GM19372 (cell line): ENCODE data around the gene AQP12B.
"Not testable (repeated sequence)": the region's sequence is repeated elsewhere in the genome, so short reads cannot be mapped to it uniquely, and the experiment has no call there.

ENCODE experiments used
- ATAC-seq: cut with Tn5 transposase; IDR thresholded peaks from one replicate; pipeline ENCODE4 v1.9.1; 2021; ENCODE audit warnings: mild to moderate bottlenecking, low read depth, moderate library complexity; ENCODE audit not compliant: unreplicated experiment

The AQP12B gene

DNA sequence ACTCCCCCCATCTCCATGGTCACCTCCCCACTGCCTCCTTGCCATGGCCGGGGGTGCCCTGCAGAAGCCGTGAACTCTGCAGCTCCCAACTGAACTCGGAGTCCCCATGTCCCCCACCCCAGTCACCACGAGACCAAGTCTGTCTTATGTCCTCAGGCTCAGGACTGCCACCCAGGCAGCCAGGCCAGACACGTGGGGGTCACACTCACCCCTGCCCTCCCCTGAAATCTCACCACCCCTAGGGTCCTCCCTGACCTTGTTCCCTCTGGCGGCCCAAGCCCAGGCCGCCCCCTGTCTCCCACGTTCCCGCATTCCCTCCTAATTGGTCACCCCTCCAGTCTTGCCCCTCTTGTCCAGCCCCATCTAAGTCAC is 19.9 kb upstream of the AQP12B start:
- ATAC-seq = no peak

DNA sequence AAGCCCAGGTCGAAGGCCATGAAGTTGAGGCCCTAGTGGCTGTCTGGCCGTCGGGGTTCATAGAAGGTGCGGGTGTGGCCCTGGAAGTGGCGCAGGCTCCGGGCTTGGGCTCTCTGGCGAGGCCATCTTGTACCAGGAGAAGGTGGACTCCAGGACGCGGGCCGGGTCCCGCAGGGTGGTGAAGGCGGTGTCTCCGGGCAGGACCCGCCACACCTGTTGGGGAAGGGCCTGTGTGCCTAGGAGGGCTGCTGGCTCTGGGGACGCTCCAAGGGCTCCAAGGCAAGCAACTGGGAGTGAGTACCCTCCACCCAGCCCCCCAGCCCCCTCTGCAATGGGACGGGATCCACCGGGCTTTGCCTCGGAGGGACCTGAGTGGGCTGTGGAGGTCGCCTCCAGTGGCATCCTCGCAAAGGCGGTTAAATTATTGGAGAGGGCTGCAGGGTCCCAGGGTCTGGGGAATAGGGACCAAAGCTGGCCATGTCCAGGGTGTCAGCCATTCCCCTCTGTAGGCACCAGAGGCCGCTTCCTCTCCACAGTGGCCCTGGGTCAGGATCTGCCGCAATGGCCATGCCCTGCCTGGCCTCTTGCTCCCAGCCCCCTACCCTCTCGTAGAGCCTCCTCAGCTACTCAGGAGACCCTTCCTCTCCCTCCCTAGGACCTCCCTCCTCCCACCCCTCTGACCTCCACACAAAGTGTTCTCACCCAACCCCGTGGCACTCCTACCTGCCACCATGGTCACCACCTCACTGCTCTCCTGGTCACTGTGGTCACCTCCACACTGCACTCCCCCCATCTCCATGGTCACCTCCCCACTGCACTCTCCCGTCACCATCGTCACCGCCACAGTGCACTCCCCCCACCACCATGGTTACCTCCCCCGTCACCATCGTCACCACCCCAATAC is 19.3 kb upstream of the AQP12B start:
- ATAC-seq = no peak

DNA sequence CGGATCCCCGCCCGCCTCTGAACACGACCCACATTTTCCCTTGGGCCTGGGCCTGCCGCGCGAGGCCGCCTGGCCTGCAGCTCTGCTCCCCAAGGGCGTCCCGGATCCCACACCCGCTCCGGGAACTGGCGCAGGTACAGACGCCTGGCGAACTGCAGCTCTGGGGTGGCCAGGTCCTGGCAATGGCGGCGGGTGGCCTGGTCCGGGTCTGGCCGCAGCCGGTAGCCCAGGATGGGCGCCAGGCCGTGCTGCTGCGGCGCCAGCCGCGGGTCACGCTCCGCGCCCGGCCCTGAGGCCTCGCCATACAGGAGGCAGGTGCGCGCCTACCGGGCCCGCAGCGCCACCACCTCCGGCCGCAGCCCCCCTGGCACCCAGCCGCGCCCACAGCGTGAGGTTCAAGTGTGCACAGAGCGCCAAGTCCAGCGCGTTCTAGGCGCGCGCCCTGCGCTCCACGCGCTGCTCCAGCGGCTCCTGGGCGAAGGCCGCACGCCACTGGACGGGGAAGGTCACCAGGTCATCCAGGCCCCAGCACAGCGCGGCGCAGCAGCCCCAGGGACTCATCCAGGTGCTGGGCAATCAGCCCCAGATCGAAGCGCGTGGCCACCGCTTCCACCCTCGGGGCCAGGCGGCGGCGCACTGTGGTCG is 18.5 kb upstream of the AQP12B start:
- no peak for ATAC-seq

DNA sequence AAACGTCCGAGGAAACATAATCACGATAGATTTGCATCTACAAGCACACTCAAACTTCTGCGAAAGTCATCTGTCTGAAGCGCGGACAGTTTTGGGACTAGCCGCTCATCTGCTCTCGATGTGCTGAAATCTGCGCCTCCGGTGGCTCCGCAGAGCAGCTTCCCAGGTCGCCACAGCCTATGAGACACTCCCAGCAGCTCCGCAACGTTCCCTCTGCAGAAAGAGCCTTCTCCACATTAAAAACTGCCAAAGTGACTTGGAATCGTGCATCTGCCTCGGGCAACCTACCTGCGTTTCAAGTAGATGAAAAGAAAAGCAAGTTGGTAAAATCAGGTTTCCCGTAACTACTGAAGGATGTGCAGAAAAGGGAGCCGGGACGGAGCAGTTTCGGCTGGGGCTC is 17.9 kb upstream of the AQP12B start:
- not testable (repeated sequence) for ATAC-seq

DNA sequence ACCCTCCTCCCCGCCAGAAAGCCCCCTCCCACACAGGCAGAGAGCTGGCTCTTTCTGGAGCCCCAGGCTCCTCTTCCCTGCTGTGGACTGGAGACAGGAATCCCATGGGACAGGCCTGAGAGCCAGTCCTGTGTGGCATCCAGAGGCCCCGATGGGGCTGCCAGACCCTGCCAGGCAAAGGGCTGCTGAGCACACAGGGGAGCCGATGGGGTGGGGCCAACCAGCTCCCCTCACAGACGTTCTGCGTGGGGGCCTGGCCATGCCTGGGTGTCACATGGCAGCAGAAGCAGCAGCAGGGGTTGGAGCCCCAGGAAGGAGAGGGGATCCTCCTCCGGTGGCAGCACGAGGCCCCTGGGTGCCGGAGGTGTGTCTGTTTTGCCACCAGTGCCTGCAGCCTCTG is 17.1 kb upstream of the AQP12B start:
- ATAC-seq = not testable (repeated sequence)

DNA sequence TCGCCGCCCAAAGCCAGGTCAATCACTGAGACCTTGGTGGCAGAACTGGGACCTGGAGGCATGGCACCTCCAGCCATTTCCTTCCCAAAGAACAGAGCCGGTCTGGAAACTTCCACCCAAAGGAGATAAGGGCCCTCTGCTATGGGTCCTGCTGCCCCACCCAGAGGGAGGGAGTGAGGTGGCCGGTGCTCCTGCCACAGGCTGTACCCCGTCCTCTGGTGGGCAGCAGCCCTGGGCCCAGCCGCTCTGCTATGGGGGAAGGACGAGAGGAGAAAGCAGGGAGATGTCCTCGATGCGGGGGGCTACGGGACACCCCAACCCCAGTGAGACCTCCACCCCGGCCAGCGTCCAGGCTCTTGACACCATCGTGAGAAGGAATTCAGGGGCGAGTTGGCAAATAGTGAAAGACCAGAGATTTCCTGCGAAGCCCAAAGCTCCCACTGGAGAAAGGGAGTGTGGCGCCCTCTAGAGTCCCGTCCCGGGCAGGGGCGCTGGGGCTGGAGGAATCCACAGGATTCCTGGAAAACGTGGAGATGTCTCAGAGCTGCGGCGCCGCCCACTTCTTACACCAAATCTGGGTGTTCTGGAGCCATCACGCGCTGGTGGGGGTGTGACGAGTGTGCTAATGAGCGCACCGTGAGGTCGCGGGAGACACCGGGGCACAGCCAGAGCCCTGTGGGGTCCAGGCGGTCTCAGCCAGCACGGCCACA is 16.3 kb upstream of the AQP12B start:
- ATAC-seq = not testable (repeated sequence)

DNA sequence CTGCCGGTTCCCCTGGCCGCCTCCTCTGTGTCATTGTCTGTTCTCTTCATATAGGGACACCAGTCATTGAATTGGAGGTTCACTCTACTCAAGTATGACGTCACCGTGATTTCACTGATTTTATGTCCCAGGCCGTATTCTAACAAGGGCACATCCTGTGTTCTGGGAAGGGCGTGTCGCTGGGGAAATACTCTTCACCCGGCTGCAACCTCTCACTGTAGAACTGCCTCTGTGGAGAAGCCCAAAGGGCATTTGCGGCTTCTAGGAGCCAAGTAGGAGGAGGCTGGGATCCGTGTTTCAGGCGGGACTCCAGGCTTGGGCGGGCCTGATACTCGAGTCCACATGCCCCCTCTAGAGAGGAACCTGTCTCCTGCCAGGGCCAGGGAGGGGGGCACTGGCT is 13.8 kb upstream of the AQP12B start:
- ATAC-seq = not testable (repeated sequence)

DNA sequence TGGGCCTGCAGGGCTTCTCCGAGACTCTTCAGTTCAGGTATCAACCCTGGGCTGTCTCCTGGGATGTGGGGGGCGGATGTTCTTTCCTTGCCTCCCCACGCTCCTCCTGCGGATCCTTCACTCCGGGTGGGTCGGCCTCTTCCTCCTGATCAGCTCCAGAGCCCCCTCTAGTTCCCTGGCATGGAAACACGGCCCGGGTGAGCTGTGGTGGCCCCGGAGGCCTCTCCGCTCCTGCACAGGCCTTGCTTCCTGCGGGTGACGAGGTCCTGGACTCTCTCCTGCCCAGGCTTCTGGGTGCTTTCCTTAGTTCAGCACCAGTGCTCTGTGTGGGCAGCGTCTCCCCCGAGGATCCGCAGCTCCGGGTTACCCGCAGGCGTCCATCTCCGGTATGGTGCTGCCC is 12.9 kb upstream of the AQP12B start:
- ATAC-seq = not testable (repeated sequence)

DNA sequence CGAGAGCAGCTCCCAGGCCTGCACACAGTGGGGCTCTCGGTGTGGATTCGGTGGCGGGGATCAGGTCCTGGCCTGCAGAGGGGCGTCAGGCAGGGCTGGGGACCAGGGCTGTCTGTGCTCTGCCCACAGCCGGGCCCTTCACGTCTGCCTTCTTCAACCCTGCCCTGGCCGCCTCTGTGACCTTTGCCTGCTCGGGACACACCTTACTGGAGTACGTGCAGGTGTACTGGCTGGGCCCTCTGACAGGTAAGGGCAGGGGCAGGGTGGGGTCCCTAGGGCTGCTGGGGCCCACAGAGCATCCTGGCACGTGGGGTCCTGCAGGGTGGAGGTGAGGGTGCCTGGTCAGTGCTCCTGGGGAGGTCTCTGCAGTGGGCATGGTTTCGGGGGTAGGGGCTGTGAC is 11.6 kb upstream of the AQP12B start:
- ATAC-seq = not testable (repeated sequence)

DNA sequence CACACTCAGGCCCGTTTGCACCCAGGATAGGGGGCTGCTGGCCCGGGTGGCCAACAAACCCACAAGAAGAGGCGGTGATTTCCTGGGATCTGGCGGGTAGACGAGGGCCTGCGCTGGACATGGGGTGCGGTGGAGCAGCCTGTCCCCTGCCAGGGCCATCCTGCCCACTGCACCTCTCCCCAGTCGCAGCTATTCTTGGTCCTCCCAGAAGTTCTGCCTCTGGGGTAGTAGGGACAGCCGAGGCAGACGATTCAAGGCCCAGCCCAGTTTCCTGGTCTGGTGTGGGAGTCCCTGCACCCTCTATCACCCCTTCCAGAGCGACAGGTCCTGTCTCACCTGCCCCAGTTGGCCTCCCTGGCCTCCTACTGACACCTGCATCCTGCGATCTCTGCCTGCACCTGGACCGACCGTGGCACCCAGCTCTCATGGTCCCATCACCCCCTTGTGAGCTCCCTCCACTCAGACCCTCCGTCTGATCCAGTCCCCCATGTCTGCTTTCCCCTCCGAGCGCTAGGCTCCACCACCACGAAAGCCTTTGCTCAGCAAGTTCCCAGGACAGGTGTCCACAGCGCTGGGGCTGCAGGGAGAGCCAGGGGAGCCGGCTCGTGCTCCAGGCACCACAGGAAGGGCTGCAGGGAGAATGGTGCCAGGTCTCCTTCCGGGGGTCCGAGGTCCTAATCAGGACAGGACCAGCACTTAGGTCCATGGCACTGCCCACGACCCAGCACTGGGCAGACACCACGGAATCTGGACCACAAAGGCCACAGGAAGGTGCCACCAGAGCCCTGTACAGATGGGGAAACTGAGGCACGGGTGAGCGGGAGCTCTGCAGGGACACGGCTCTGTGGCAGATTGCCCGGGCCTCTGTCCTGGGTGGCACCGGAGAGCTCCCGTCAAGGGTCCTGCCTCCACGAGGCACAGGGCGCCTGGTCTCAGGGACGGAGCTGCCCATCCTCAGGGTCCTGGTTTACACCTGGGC is 10.2 kb upstream of the AQP12B start:
- ATAC-seq = not testable (repeated sequence)

DNA sequence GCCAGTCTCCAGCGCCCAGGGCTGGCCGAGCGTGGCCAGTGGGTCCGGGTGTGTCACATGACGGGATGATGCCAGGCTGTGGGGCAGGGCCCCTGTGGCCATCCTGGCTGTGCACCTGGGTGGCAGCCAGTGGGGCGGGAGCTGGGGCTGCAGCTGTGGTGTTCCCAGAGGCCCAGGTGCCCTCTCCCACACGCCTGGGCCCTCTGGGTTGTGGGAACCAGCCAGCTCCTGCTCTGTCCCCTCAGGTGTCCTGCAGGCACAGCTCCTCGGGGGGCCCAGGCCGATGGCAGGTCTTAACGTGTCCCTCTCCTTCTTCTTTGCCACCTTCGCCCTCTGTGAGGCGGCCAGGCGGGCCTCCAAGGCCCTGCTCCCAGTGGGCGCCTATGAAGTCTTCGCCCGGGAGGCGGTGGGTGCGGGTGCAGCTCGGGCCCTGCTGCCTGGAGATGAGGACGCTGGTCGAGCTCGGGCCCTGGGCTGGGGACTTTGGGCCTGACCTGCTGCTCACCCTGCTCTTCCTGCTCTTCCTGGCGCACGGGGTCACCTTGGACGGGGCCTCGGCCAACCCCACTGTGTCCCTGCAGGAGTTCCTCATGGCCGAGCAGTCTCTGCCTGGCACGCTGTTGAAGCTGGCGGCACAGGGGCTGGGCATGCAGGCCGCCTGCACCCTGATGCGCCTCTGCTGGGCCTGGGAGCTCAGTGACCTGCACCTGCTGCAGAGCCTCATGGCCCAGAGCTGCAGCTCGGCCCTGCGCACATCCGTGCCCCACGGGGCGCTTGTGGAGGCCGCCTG is 9.1 kb upstream of the AQP12B start, which contains the start of gene AQP12A:
AQP12A (plus strand) TSS at position 236 of the 790 bp plus-strand sequence; CDS start at position 284, 48 bp downstream.
- not testable (repeated sequence) for ATAC-seq

DNA sequence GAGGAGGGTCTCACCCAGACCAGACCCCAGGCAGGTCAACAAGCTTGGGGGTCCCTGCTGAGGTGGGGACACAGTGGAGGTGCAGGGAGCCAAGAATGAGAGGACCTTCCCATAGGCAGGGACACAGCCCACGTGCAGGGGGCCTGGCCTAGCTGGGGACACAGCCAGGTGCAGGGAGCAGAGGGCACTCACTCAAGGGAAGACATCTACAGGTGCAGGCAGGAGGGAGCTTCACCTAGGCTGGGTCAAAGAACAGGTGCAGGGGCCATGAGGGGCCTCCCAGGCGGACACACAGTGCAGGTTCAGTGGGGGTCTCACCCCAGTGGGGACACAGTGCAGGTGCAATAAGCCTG is 8.4 kb upstream of the AQP12B start:
- ATAC-seq = not testable (repeated sequence)

DNA sequence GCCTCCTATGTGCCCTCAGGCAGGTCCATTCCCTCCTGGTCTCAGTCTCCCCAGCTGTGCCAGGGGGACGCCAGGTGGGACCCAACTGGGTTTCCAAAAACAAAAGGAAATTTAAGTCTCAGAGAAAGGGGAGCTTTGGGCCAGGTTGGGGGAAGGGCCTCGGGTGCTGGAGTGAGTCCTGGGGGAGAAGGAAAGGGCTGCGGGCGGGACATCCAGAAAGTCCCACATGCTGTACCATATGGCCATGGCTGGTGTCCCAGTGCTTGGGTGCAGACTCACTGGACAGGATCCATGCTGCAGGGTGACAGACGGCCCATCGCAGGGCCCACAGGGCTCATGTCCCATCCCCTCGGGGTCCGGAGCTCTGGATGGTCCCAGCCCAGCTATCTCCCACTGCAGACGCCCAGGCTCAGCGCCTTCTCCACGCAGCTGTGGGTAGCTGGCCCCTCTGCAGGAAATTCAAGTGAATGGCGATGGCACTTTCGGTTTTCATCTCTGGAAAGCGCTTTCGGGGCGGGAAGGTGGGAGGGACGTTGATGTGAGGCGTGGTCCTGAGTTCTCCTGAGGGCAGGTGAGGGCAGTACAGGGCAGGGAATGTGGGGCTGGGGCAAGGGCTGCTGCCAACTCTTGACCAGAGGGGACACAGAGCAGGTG is 7.9 kb upstream of the AQP12B start:
- not testable (repeated sequence) for ATAC-seq

DNA sequence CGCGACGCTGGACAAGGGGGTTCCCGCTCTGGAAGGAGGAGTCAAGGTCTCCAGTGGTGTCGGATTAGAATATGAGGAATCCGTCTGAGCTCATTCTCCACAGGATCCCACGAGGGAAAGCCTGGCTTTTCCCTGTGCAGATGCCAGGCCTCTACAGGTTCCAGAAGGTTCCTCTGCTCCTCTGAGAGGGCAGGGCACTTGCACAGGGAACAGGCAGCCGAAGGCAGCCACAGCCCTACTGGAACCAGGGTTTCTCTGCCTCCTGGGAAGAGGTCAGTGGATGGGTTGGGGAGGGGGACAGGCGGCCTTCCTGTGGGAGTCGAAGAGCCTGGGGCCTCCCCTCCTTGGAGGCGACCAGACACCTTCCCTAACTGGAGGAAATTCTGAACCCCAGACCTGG is 7.3 kb upstream of the AQP12B start:
- ATAC-seq = no peak

DNA sequence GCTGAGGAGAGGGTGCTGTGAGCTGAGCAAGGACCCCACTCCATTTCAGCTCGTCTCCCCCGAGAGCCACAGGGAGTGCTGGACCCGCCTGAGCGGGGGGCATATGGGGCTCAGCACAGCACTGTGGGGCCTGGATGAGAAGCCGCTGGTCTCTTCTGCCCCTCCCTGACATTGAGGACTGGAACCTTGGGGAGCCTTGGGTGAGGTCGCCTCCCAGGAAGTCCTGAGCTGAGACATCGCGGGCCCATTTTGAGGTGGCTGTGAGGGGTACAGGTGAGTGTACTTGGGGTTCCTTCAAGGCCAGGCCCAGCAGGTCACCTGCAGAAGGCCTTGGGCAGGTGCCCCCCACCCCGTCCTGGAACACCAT is 5.9 kb upstream of the AQP12B start:
- ATAC-seq = no peak

DNA sequence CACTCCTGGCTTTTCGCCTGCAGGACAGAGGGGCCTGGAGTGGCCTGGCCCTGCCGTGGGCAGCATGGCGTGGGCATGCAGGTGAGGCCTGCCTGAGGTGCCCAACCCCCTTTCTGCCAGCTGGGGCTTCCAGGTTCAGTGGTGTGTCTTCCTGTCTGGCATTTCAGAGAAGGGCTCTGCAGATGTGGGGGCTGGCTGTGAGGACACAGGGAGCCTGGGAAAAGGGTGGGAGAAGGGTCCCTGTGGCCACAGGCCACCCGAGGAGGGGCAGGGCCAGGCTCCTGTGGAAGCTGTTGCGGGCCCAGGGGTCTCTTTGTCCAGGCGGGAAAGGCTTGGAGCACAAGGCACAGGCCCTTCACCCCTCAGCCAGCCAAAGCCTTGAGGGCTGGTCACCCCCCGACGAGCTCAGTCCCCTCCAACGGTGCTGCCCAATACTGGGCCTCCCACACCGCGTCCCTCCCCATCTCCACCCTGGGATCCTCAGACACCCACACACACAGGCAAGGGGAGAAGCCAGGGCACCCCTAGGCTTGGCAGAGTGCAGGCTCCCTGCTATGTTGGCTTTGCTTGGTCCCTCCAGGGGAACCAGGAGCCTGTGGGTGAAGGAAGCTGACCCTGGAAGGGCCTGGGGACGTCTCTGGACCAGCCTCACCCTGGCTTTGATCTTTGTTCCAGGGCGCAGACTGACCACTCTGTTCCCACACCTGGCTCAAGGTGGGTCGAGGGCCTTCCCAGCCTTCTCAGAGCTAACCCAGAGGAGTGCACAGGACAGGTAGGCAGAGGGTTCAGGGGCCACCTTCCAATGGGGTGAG is 5.3 kb upstream of the AQP12B start:
- no peak for ATAC-seq

DNA sequence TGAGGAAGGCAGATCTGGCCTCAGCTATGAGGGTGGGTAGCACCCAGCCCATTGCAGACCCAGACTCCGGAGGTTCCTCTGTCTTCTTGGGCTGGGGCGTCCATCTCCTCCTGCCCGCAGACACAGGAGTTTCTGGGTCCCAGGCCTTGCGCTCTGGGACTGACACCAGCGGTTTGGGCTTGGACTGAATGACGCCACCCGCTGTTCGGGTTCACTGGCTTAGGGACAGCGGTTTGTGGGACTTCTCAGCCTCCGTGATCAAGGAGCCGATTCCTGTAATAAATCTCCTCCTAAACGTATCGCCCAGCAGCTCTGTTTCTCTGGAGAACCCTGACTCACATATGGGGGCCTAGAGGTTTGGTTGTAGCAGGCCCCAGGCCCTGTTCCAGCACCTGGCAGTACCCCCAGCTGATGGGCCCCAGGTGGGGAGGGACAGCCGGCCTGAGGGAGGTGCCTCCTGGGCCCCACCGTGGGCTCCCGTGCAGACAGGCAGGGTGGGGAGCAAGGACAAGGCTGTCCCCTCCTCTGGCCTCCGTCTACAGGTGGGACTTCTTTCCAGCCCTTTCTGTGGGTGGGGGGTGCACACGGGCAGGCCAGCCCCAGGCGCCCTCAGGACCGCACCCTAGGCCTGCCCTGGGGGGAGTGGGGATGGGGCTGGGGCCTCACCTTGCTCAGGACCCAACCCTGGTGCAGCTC is 4.5 kb upstream of the AQP12B start:
- ATAC-seq = no peak
